ENCODE measurements around the gene C22orf39. TPM values are rescaled to one million over a fixed set of nuclear protein-coding genes. Genes with fewer than 3 reads are reported as not detected.
"Not testable (repeated sequence)": the region's sequence is repeated elsewhere in the genome, so short reads cannot be mapped to it uniquely, and the experiment has no call there.

The C22orf39 gene
- total RNA-seq, 4 donors from 2014 or later, result 92.1 to 136 (median 111) TPM

DNA sequence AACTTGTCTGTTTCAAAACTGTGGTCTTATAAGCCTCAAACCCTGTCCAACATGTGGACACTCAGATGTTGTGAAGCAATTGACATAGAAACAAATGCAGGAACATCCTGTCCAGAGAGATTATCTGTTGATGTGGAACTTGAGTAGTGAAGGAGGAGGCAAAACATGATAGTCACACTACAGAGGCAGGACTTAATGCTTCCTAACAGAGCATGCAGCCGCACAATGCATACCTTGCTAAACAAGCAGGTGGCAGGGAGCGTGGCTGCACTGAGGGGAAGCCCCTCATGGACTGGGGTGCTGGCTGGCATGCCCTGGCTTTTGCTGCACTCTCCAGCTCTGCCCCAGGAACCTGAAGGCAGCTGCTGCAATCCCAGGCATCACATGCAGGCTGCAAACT, 5.3 kb downstream of the C22orf39 start:
- Histone ChIP-seq H3K27me3 (no peaks in the 10 kb centered on the region), H3K4me1 (peaks cover 18 to 37% (median 19%) of the 10 kb centered on the region in 4 donors), H3K27ac (replicated peaks in 1 of 4) (no peak overlapping the region), H3K36me3 (peaks cover 13 to 51% (median 21%) of the 10 kb centered on the region in 4 donors), H3K9me3 (no peaks in the 10 kb centered on the region), H3K4me3 (no peak overlapping the region)
- intact Hi-C loops (cut with DNase I), result no loop called here
- DNase-seq (ENCODE audit: extremely low spot score), result no peak
- 100% methylated on average over 2 of the region's 2 CpGs for WGBS
- TF ChIP-seq POLR2A (IDR thresholded peaks at IDR 0.05; ENCODE audit: low read depth) (no peak), POLR2AphosphoS5 (IDR thresholded peaks at IDR 0.05) (no peak), CTCF (IDR thresholded peaks at IDR 0.05) (no peak), EP300 (IDR thresholded peaks at IDR 0.05) (no peak)

DNA sequence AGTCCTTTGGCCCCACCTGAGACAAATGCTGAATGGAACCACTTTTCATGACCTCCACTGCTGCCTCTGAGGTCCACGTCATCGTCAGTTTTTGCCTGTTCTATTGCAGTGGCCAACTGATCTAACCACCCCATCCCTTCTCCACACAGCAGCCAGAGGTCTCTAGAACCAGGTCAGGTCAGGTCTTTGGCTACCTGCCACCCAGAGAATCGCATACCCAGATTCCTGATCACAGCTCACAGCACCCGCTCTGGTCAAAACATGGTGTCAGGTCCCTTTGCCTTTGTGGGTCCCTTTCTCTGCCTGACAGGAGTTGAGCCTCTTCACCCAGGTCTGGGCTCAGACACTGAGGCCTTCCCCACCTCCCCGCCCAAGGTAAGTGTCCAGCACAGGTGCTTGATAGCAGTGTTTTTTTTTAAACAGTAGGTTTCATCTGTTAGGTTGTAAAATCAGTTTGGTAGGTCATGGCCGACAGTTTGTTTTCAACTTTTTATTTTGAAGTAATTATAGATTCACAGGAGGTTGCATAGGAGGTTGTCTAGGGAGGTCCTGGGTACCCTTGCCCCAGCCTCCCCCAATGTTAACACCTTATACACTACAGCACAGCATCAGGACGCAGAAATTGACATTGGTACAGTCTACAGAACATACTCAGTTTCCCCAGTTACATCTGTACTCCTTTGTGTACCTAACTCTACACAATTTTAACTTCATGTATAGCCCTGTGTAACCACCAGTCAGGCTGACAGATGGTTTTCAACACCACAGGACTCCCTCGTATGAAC, 6.9 kb downstream of the C22orf39 start:
- Histone ChIP-seq H3K27me3 (no peaks in the 10 kb centered on the region), H3K27ac (replicated peaks in 1 of 4) (no peak overlapping the region), H3K36me3 (peaks cover 16 to 67% (median 37%) of the 10 kb centered on the region in 4 donors), H3K9me3 (no peaks in the 10 kb centered on the region), H3K4me1 (peaks cover 4 to 22% (median 7%) of the 10 kb centered on the region in 4 donors), H3K4me3 (no peak overlapping the region)
- TF ChIP-seq POLR2AphosphoS5 (IDR thresholded peaks at IDR 0.05), result no peak
- TF ChIP-seq POLR2A (IDR thresholded peaks at IDR 0.05; ENCODE audit: low read depth), result no peak
- no peak for TF ChIP-seq EP300 (IDR thresholded peaks at IDR 0.05)
- no peak for TF ChIP-seq CTCF (IDR thresholded peaks at IDR 0.05)
- WGBS, result 88% methylated on average over 6 of the region's 8 CpGs
- intact Hi-C loops (cut with DNase I), result no loop called here
- DNase-seq (ENCODE audit: extremely low spot score), result no peak

GRCh38 chr22:19438298-19438697, 9.2 kb downstream of the C22orf39 start:
- peaks cover 15 to 65% (median 31%) of the 10 kb centered on the region in 4 donors for H3K36me3 ChIP-seq
- intact Hi-C loops (cut with DNase I), result no loop called here

GRCh38 chr22:19436444-19437161, 10.9 kb downstream of the C22orf39 start:
- intact Hi-C loops (cut with DNase I); H3K27ac ChIP-seq (replicated peaks in 1 of 4); H3K4me3 ChIP-seq; DNase-seq (ENCODE audit: extremely low spot score); H3K9me3 ChIP-seq; H3K27me3 ChIP-seq: not testable (repeated sequence)
- 93% methylated on average over 9 of the region's 9 CpGs for WGBS
- Histone ChIP-seq H3K36me3 (peaks cover 15 to 50% (median 26%) of the 10 kb centered on the region in 4 donors), H3K4me1 (peaks cover 11 to 20% (median 14%) of the 10 kb centered on the region in 4 donors)

More at GRCh38 chr22:19438298-19438697, 9.2 kb downstream of the C22orf39 start:
- TF ChIP-seq CTCF (IDR thresholded peaks at IDR 0.05) (no peak), POLR2A (IDR thresholded peaks at IDR 0.05; ENCODE audit: low read depth) (no peak), POLR2AphosphoS5 (IDR thresholded peaks at IDR 0.05) (no peak), EP300 (IDR thresholded peaks at IDR 0.05) (no peak)
- no peak for DNase-seq (ENCODE audit: extremely low spot score)
- H3K9me3 ChIP-seq, result no peaks in the 10 kb centered on the region
- H3K4me1 ChIP-seq, result peaks cover 5 to 14% (median 7%) of the 10 kb centered on the region in 4 donors
- H3K27ac ChIP-seq (replicated peaks in 1 of 4), result no peak overlapping the region
- H3K4me3 ChIP-seq, result no peak overlapping the region
- WGBS, result 91% methylated on average over 7 of the region's 7 CpGs
- no peaks in the 10 kb centered on the region for H3K27me3 ChIP-seq
